PFSK-1 (cell line): ENCODE results near the gene IGSF8.
A peak's percentile ranks its signal among the peaks of the same experiment; 100 is the strongest.

Source experiments
- FOXP2 ChIP-seq: optimal IDR thresholded peaks from 2 replicates; pipeline ENCODE3; 2011; ENCODE audit warnings: borderline replicate concordance, control low read depth, inconsistent platforms; ENCODE audit not compliant: insufficient read depth; ENCODE audit errors: extremely low read length, extremely low read depth
- POLR2AphosphoS5 ChIP-seq: IDR thresholded peaks from 2 replicates; pipeline ENCODE4 v1.6.1; 2012; ENCODE audit warnings: low read depth, mild to moderate bottlenecking, control low read depth, low read length, moderate library complexity
- REST ChIP-seq, 2 experiments: IDR thresholded peaks; 2 replicates each; pipeline versions ENCODE4 v1.6.1 to v1.8.0; 2011 to 2012; ENCODE audit warnings: low read depth in 2 of 2, low read length in 2 of 2, control low read depth in 1 of 2, inconsistent platforms in 1 of 2, mild to moderate bottlenecking in 1 of 2, moderate library complexity in 1 of 2; ENCODE audit not compliant: insufficient read depth in 1 of 2
- SIN3A ChIP-seq: IDR thresholded peaks from 2 replicates; pipeline ENCODE4 v1.6.1; 2012; ENCODE audit warnings: mild to moderate bottlenecking, low read length, moderate library complexity, borderline replicate concordance; ENCODE audit not compliant: insufficient read depth
- TAF1 ChIP-seq: IDR thresholded peaks from 2 replicates; pipeline ENCODE4 v1.6.1; 2012; ENCODE audit warnings: low read length, control low read depth, borderline replicate concordance; ENCODE audit not compliant: insufficient read depth

- no peak for TF ChIP-seq SIN3A
- TF ChIP-seq REST (IDR thresholded peaks at IDR 0.05; ENCODE audit: insufficient read depth in 1 of 2, low read depth in 2 of 2, low read length in 2 of 2): peak in 1 of 2 experiments; percentile 62; a peak in 2 of 4 replicates
- TF ChIP-seq POLR2AphosphoS5: no peak
- no peak for TF ChIP-seq TAF1
- no peak for TF ChIP-seq FOXP2
Measured at GRCh38 chr1:160091666-160092223, 6.7 kb downstream of the IGSF8 start.
